ENCODE data around the gene ZC2HC1C.

- TF ChIP-seq CTCF (IDR thresholded peaks at IDR 0.05): no peak
- TF ChIP-seq EP300 (IDR thresholded peaks at IDR 0.05): no peak
- TF ChIP-seq MAZ (IDR thresholded peaks at IDR 0.05; ENCODE audit: borderline replicate concordance, low read depth, low read length): no peak
- no peak for TF ChIP-seq TP53 (CRISPR knock-in tag; IDR thresholded peaks at IDR 0.05)
- no peak for TF ChIP-seq POLR2A (IDR thresholded peaks at IDR 0.05; ENCODE audit: low read length)
- TF ChIP-seq NR3C1 (IDR thresholded peaks at IDR 0.05): no peak
- no peak for TF ChIP-seq ELK1 (IDR thresholded peaks at IDR 0.05; ENCODE audit: low read depth, low read length)
- TF ChIP-seq CHD2 (IDR thresholded peaks at IDR 0.05; ENCODE audit: low read length, partially characterized antibody): no peak
Observed at GRCh38 chr14:75126121-75126544, 56.7 kb downstream of the ZC2HC1C start.
